LNCaP clone FGC (cell line): Measurements from ENCODE around the gene SEC61A2.
A peak's percentile ranks its signal among the peaks of the same experiment; 100 is the strongest.

ENCODE experiments used
- DNase-seq: peaks from one replicate; pipeline ENCODE4 v3.0.0-alpha.2; 2011; ENCODE audit warnings: low read depth
- H3K4me3 ChIP-seq: 2 replicates; pipeline ENCODE4 v1.5.1; 2011; ENCODE audit warnings: mild to moderate bottlenecking, low read depth, low read length, control low read depth
- CTCF ChIP-seq: IDR thresholded peaks from 2 replicates; pipeline ENCODE4 v1.5.1; 2012; ENCODE audit warnings: mild to moderate bottlenecking; ENCODE audit not compliant: control insufficient read depth, insufficient read depth; ENCODE audit errors: extremely low read depth

The SEC61A2 gene

GRCh38 chr10:12214763-12215218 lies 85.3 kb downstream of the SEC61A2 start:
- DNase-seq: no peak
- TF ChIP-seq CTCF: peak; percentile 57
- no peak overlapping the region for H3K4me3 ChIP-seq
